Osteoblast (primary cell): Measurements from ENCODE around the gene USP40. TPM values are rescaled to one million over a fixed set of nuclear protein-coding genes. Genes with fewer than 3 reads are reported as not detected.

Experiments used
- DNase-seq: peaks from one replicate; pipeline ENCODE4 v3.0.0; 2011; ENCODE audit warnings: low spot score, mixed read lengths; ENCODE audit not compliant: insufficient read length; ENCODE audit errors: missing footprints
- H2AFZ ChIP-seq: 2 replicates; pipeline ENCODE4 v1.6.0; 2011; ENCODE audit warnings: mild to moderate bottlenecking, low read length
- H3K27ac ChIP-seq: 2 replicates; pipeline ENCODE4 v1.5.1; 2011; ENCODE audit warnings: mild to moderate bottlenecking, low read depth, low read length, moderate library complexity
- H3K27me3 ChIP-seq: 2 replicates; pipeline ENCODE4 v1.6.0; 2012; ENCODE audit warnings: mild to moderate bottlenecking, control low read depth, inconsistent platforms, low read length, moderate library complexity; ENCODE audit not compliant: insufficient read depth
- H3K36me3 ChIP-seq: 2 replicates; pipeline ENCODE4 v1.5.1; 2011; ENCODE audit warnings: mild to moderate bottlenecking, low read length, control low read depth, moderate library complexity; ENCODE audit not compliant: insufficient read depth
- H3K4me1 ChIP-seq: 2 replicates; pipeline ENCODE4 v1.5.1; 2011; ENCODE audit warnings: mild to moderate bottlenecking, low read length, control low read depth, moderate library complexity; ENCODE audit not compliant: insufficient read depth
- H3K4me2 ChIP-seq: 2 replicates; pipeline ENCODE4 v1.6.0; 2011; ENCODE audit warnings: mild to moderate bottlenecking, low read length; ENCODE audit not compliant: insufficient read depth
- H3K4me3 ChIP-seq: fragments of 200-600 bp; sonication (generic); 3 replicates; pipeline ENCODE4 v1.5.1; 2012; ENCODE audit warnings: mild to moderate bottlenecking, low read length, inconsistent platforms; ENCODE audit not compliant: insufficient read depth
- H3K79me2 ChIP-seq: 2 replicates; pipeline ENCODE4 v1.6.0; 2012; ENCODE audit warnings: mild to moderate bottlenecking, low read length, control low read depth, inconsistent platforms; ENCODE audit not compliant: insufficient read depth
- H3K9me3 ChIP-seq: 2 replicates; pipeline ENCODE4 v1.5.1; 2011; ENCODE audit warnings: low read depth, low read length, control low read depth
- H4K20me1 ChIP-seq: 2 replicates; pipeline ENCODE4 v1.6.0; 2012; ENCODE audit warnings: mild to moderate bottlenecking, low read length, control low read depth; ENCODE audit not compliant: insufficient read depth
- total RNA-seq: library from RNA; depleted of rRNA; stranded (reverse); fragments of >200 nt; gene quantifications from 2 replicates; pipeline ENCODE4 v1.2.3, GENCODE V29; 2012
- TF ChIP-seq, protein P1 (sequence below): IDR thresholded peaks from 2 replicates; pipeline ENCODE4 v1.5.1; 2011; ENCODE audit warnings: mild to moderate bottlenecking, low read depth, low read length, moderate library complexity; ENCODE audit errors: extremely low read depth

The USP40 gene
- total RNA-seq, 1 donor, result 34.0 TPM

GRCh38 chr2:233485726-233486125 lies 80.9 kb downstream of the USP40 start:
- Histone ChIP-seq H4K20me1 (no peaks in the 10 kb centered on the region), H3K4me2 (no peak overlapping the region), H3K9me3 (no peaks in the 10 kb centered on the region), H3K4me1 (peaks cover 40% of the 10 kb centered on the region), H3K79me2 (no peaks in the 10 kb centered on the region), H3K27ac (no peak overlapping the region), H3K36me3 (peaks cover 49% of the 10 kb centered on the region), H3K27me3 (no peaks in the 10 kb centered on the region), H2AFZ (no peak overlapping the region), H3K4me3 (no peak overlapping the region)
- TF ChIP-seq, protein P1, sequence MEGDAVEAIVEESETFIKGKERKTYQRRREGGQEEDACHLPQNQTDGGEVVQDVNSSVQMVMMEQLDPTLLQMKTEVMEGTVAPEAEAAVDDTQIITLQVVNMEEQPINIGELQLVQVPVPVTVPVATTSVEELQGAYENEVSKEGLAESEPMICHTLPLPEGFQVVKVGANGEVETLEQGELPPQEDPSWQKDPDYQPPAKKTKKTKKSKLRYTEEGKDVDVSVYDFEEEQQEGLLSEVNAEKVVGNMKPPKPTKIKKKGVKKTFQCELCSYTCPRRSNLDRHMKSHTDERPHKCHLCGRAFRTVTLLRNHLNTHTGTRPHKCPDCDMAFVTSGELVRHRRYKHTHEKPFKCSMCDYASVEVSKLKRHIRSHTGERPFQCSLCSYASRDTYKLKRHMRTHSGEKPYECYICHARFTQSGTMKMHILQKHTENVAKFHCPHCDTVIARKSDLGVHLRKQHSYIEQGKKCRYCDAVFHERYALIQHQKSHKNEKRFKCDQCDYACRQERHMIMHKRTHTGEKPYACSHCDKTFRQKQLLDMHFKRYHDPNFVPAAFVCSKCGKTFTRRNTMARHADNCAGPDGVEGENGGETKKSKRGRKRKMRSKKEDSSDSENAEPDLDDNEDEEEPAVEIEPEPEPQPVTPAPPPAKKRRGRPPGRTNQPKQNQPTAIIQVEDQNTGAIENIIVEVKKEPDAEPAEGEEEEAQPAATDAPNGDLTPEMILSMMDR, result no peak
- DNase-seq, result no peak

GRCh38 chr2:233482616-233483015 lies 84.0 kb downstream of the USP40 start:
- Histone ChIP-seq H2AFZ (no peak overlapping the region), H3K4me1 (peaks cover 16% of the 10 kb centered on the region), H3K4me3 (no peak overlapping the region), H3K9me3 (no peaks in the 10 kb centered on the region), H3K36me3 (peaks cover 61% of the 10 kb centered on the region), H4K20me1 (peaks cover 2% of the 10 kb centered on the region), H3K4me2 (no peak overlapping the region), H3K79me2 (no peaks in the 10 kb centered on the region), H3K27ac (no peak overlapping the region), H3K27me3 (no peaks in the 10 kb centered on the region)
- DNase-seq, result no peak
- TF ChIP-seq, protein P1, result no peak

DNA sequence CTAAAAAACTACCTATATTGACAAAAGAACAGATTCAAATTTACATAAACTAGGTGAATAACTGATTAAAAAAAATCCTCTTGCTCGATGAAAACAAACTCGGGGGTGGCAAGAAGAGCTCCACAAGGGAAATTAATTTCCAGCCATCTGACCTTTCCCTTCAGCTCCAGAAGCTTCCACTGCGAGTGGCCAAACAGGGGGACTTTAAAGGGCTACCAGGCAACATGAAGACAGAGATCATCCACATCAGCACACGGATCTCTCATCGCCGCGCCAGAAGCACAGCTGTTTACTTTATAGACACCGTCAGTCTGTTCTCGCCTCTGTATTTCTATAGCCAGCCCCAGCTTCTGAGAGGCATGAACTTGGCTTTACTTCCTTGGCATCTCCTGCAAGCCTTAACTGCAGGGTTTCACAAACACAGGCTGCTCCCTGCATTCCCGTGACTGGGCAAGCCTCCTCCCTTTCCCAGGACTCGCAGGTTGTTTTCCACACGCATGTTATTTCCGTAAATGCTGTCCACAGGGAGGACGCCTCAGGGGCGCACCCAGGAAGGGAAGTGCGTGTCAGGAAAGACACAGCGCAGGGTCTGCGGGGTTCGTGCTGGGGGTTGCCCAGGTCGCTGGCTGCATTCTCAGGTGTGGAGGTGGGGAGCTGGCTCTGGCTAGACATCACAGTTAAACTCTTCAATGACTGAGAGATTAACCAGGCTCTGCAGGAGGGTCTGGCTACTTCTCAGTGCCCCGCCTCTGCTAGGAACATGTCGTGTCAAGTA lies 85.0 kb downstream of the USP40 start:
- H3K79me2 ChIP-seq, result no peaks in the 10 kb centered on the region

More for the DNA sequence above, 85.0 kb downstream of the USP40 start:
- H3K36me3 ChIP-seq, result peaks cover 66% of the 10 kb centered on the region
- no peak overlapping the region for H2AFZ ChIP-seq
- H3K4me3 ChIP-seq, result no peak overlapping the region
- H3K27ac ChIP-seq, result no peak overlapping the region
- DNase-seq, result peak; percentile 53
- TF ChIP-seq, protein P1, result no peak
- no peaks in the 10 kb centered on the region for H3K9me3 ChIP-seq
- H3K27me3 ChIP-seq, result no peaks in the 10 kb centered on the region
- H3K4me1 ChIP-seq, result peaks cover 7% of the 10 kb centered on the region
- H3K4me2 ChIP-seq, result no peak overlapping the region
- peaks cover 2% of the 10 kb centered on the region for H4K20me1 ChIP-seq
